ENCODE measurements around the gene COQ4. TPM values are rescaled to one million over a fixed set of nuclear protein-coding genes. Genes with fewer than 3 reads are reported as not detected.

The COQ4 gene
- total RNA-seq, 1 experiment from 2014 or later, result 45.8 TPM

- H3K9me2 ChIP-seq (ENCODE audit: insufficient read depth), result no peaks in the 10 kb centered on the region
- no peak for DNase-seq (ENCODE audit: low read depth, low spot score)
- H3K9me3 ChIP-seq (ENCODE audit: control insufficient read depth in 1 of 2, insufficient read depth in 1 of 2, low read depth in 1 of 2, low read length in 2 of 2), result no peaks in the 10 kb centered on the region
- POLR2A ChIA-PET, result interaction anchor here (1.1 to 1.5 kb wide), 3 partner anchors 8 to 87 kb away, joined by 3 to 4 read pairs (median 3); partner anchors contain the start of genes GOLGA2, SWI5 and URM1
- intact Hi-C loops (cut with micrococcal nuclease), result loop anchor here (1.0 kb wide), 2 partner anchors 50 to 67 kb away; no protein-coding TSS in a partner anchor
- H3K79me2 ChIP-seq (ENCODE audit: insufficient read depth, low read length), result no peaks in the 10 kb centered on the region
- H3K27ac ChIP-seq (ENCODE audit: low read depth, low read length), result peak overlapping the region; percentile 29; the same call in 1 of the 2 replicates
- H2AFZ ChIP-seq (ENCODE audit: low read depth, low read length, poor library complexity, severe bottlenecking), result no peak overlapping the region
- CTCF ChIA-PET, result interaction anchor here (0.9 to 4.6 kb wide), 13 partner anchors 8 to 273 kb away, joined by 3 to 33 read pairs (median 6); partner anchors contain the start of genes CERCAM and URM1
- BruUV-seq (replicated peaks), result no TSS peak
- ATAC-seq, result no peak
- TF ChIP-seq ATF3 (IDR thresholded peaks at IDR 0.05) (no peak), POLR2AphosphoS5 (IDR thresholded peaks at IDR 0.05; ENCODE audit: low read depth, low read length) (no peak), CBX3 (IDR thresholded peaks at IDR 0.05; ENCODE audit: low read depth) (no peak), SIN3A (IDR thresholded peaks at IDR 0.05; ENCODE audit: low read depth) (no peak), YY1 (IDR thresholded peaks at IDR 0.05; ENCODE audit: extremely low read depth, insufficient replicate concordance, low read depth, low read length) (no peak), SP1 (IDR thresholded peaks at IDR 0.05; ENCODE audit: low read depth) (no peak), RAD21 (IDR thresholded peaks at IDR 0.05; ENCODE audit: low read depth) (no peak), ZBTB33 (IDR thresholded peaks at IDR 0.05; ENCODE audit: extremely low read depth, insufficient replicate concordance, low read length) (no peak), REST (IDR thresholded peaks at IDR 0.05; ENCODE audit: low read depth) (no peak), CEBPB (IDR thresholded peaks at IDR 0.05; ENCODE audit: low read depth) (no peak), EZH2 (IDR thresholded peaks at IDR 0.05) (no peak), CTCF (IDR thresholded peaks at IDR 0.05 in 2 of 3, conservative IDR thresholded peaks at IDR 0.05 in 1 of 3; ENCODE audit: borderline replicate concordance in 1 of 3, insufficient read depth in 1 of 3, low read depth in 2 of 3, low read length in 2 of 3) (no peak), SRF (IDR thresholded peaks at IDR 0.05; ENCODE audit: low read depth) (no peak), EZH2phosphoT487 (IDR thresholded peaks at IDR 0.05; ENCODE audit: borderline replicate concordance) (no peak), TCF7L2 (IDR thresholded peaks at IDR 0.05; ENCODE audit: borderline replicate concordance, extremely low read depth, insufficient read depth, insufficient read length) (no peak), ELF1 (IDR thresholded peaks at IDR 0.05; ENCODE audit: borderline replicate concordance, low read depth) (no peak), ZFX (IDR thresholded peaks at IDR 0.05) (no peak), MAX (IDR thresholded peaks at IDR 0.05) (no peak), POLR2A (IDR thresholded peaks at IDR 0.05; ENCODE audit: borderline replicate concordance, extremely low read depth, insufficient read depth, insufficient read length) (no peak), FOSL1 (IDR thresholded peaks at IDR 0.05; ENCODE audit: low read depth) (no peak)
- 0 out of 2 replicates have a peak overlapping the region, but pooled peaks have one; percentile 14 for H3K9ac ChIP-seq (ENCODE audit: low read length)
- RAD21 ChIA-PET (ENCODE audit: low non-redundant PET in 1 of 2, low total read pairs in 2 of 2, uncharacterized antibody in 2 of 2, unreplicated experiment in 2 of 2), result interaction anchor here (0.5 to 1.4 kb wide), 4 partner anchors 57 to 76 kb away, joined by 3 to 8 read pairs (median 4); partner anchors contain the start of gene CERCAM (in 1 of the 2)
- peak overlapping the region; percentile 73; the same call in 1 of the 2 replicates for H3K4me2 ChIP-seq (ENCODE audit: low read length)
- H3K4me3 ChIP-seq (replicated peaks in 1 of 2; ENCODE audit: low read depth in 1 of 2, low read length in 2 of 2), result no peak overlapping the region
- H3K27me3 ChIP-seq (ENCODE audit: insufficient read depth, low read length), result no peaks in the 10 kb centered on the region
- peaks cover 7 to 28% of the 10 kb centered on the region in 2 experiments; a peak in 3 of 4 replicates for H3K4me1 ChIP-seq (ENCODE audit: control insufficient read depth in 1 of 2, insufficient read depth in 2 of 2, low read length in 2 of 2)
- H4K20me1 ChIP-seq (ENCODE audit: insufficient read depth), result no peaks in the 10 kb centered on the region
- no peaks in the 10 kb centered on the region for H3K36me3 ChIP-seq (ENCODE audit: control insufficient read depth in 1 of 2, insufficient read depth in 2 of 2, low read length in 2 of 2)
Measured at GRCh38 chr9:128362774-128363173, 40.1 kb downstream of the COQ4 start.

All from HCT116 (cell line).